ENCODE data around the gene LUZP1.

The LUZP1 gene

GRCh38 chr1:23198373-23198772, 29.7 kb upstream of the LUZP1 start:
- Histone ChIP-seq H3K27me3 (ENCODE audit: control insufficient read depth, insufficient read depth, low read length) (no peaks in the 10 kb centered on the region), H3K27ac (no peak overlapping the region), H3K9me3 (ENCODE audit: control insufficient read depth, low read length) (no peaks in the 10 kb centered on the region), H3K79me2 (no peaks in the 10 kb centered on the region), H3K36me3 (ENCODE audit: control insufficient read depth, insufficient read depth, low read length) (no peaks in the 10 kb centered on the region), H3K9ac (no peak overlapping the region), H2AFZ (no peak overlapping the region), H3K4me2 (ENCODE audit: low read length) (no peak overlapping the region), H3K4me1 (no peaks in the 10 kb centered on the region), H3K4me3 (ENCODE audit: low read depth, low read length) (no peak overlapping the region)
- TF ChIP-seq CTCF (IDR thresholded peaks at IDR 0.05) = no peak

- Histone ChIP-seq H3K4me1 (no peaks in the 10 kb centered on the region), H2AFZ (no peak overlapping the region), H3K4me3 (ENCODE audit: low read depth, low read length) (no peak overlapping the region), H3K9ac (no peak overlapping the region), H3K27me3 (ENCODE audit: control insufficient read depth, insufficient read depth, low read length) (no peaks in the 10 kb centered on the region), H3K9me3 (ENCODE audit: control insufficient read depth, low read length) (no peaks in the 10 kb centered on the region), H3K27ac (no peak overlapping the region), H3K36me3 (ENCODE audit: control insufficient read depth, insufficient read depth, low read length) (no peaks in the 10 kb centered on the region), H3K79me2 (no peaks in the 10 kb centered on the region), H3K4me2 (ENCODE audit: low read length) (no peak overlapping the region)
- TF ChIP-seq CTCF (IDR thresholded peaks at IDR 0.05) = no peak
Observed at GRCh38 chr1:23196627-23197328, 28.1 kb upstream of the LUZP1 start.

DNA sequence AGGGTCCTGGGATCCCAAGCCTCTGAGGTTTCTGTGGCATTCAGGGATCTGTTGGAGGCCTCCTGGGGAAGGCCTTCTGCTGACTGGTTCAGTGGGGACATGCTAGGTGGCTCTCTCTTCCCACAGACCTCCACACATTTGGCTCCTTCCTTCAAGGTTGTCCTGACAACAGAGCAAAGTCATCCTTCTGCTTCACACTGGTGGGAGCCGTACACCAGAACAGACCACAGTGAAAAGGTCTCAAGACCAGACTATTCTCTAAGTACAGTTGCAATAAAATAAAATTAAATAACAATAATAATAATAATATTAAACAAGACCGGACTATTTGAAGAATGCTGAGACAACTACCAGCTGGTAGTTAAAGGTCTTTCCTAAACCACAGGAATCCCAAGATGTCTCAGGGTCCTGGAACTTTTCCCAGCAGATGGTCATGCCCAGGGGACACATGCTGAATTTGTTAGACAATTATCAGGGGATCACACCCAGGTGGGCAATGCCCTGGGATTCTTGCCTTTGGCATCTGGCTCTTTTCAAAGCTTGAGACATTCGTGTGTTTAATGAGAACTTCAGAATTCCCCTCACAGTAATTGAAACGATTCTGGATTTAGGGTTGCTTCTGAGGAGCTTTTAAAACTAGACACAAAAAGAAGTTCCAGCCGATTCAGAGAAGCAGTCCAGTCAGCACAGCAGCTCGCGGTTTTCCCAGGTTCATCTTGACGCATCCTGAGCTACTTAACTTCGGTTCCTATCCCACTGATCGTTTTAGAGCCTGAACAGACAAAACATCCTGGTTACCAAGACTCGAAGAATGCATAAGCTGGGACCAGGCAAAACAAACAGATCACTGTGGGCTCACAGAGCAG, 25.7 kb upstream of the LUZP1 start:
- H3K27ac ChIP-seq = no peak overlapping the region
- H2AFZ ChIP-seq = no peak overlapping the region
- no peaks in the 10 kb centered on the region for H3K4me1 ChIP-seq
- H3K27me3 ChIP-seq (ENCODE audit: control insufficient read depth, insufficient read depth, low read length) = no peaks in the 10 kb centered on the region
- TF ChIP-seq CTCF (IDR thresholded peaks at IDR 0.05) = no peak
- no peaks in the 10 kb centered on the region for H3K36me3 ChIP-seq (ENCODE audit: control insufficient read depth, insufficient read depth, low read length)
- no peak overlapping the region for H3K4me3 ChIP-seq (ENCODE audit: low read depth, low read length)
- H3K9ac ChIP-seq = no peak overlapping the region
- H3K79me2 ChIP-seq = no peaks in the 10 kb centered on the region
- H3K9me3 ChIP-seq (ENCODE audit: control insufficient read depth, low read length) = no peaks in the 10 kb centered on the region
- no peak overlapping the region for H3K4me2 ChIP-seq (ENCODE audit: low read length)

DNA sequence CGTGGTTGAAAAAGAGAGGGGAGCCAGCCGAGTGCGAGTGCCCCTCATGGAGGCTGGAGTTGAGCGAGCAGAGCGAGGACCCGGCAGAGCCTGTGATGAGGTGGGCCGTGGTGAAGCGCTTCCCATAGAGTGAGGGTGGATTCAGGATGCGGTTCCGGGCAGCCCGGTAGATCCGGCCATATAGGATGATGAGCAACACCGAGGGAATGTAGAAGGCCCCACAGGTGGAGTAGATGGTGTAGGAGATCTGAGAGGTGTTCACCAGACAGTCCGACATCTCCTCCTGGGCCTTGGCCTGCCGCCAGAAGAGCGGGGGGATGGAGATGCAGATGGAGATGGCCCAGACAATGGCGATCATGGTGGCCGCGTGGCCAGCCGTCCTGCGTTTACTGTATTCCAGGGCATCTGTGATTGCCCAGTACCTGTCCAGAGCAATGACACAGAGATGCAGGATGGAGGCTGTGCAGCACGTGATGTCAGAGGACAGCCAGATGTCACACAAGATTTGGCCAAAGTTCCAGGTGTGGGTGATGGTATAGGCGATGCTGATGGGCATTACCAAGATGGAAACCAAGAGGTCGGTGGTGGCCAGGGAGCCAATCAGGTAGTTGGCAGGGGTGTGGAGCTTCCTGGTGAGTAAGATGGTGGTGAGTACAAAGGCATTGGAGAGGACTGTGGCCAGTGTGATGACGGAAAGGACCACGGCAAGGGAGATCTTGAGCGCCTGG, 24.9 kb upstream of the LUZP1 start:
- Histone ChIP-seq H3K9me3 (ENCODE audit: control insufficient read depth, low read length) (no peaks in the 10 kb centered on the region), H3K36me3 (ENCODE audit: control insufficient read depth, insufficient read depth, low read length) (no peaks in the 10 kb centered on the region), H2AFZ (no peak overlapping the region), H3K79me2 (no peaks in the 10 kb centered on the region), H3K27me3 (ENCODE audit: control insufficient read depth, insufficient read depth, low read length) (no peaks in the 10 kb centered on the region), H3K27ac (no peak overlapping the region), H3K9ac (no peak overlapping the region), H3K4me3 (ENCODE audit: low read depth, low read length) (no peak overlapping the region), H3K4me2 (ENCODE audit: low read length) (no peak overlapping the region), H3K4me1 (no peaks in the 10 kb centered on the region)
- no peak for TF ChIP-seq CTCF (IDR thresholded peaks at IDR 0.05)
